ENCODE results near the gene FAM110C.
"Not testable (repeated sequence)": the region's sequence is repeated elsewhere in the genome, so short reads cannot be mapped to it uniquely, and the experiment has no call there.

The FAM110C gene

DNA sequence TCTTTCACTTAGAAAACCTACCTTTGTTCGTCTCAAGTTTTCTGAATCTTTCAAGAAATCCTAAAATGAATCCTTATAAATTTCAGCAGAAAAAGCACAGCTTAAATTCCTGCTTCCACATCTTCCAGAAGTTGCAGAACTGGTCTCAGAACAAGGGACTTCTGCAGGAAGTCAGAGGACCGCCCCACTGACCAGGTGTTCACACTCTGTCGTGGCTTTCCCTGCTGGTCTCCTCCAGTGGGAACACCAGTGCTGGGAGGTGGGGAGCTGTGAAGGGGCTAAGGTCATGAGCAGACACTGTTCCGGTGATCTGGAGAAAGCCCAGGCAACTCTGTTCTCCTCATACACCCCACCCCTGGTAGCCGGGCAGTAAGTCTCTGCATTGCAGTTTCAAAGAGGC lies 3.5 kb downstream of the FAM110C start:
- DNase-seq = no peak

DNA sequence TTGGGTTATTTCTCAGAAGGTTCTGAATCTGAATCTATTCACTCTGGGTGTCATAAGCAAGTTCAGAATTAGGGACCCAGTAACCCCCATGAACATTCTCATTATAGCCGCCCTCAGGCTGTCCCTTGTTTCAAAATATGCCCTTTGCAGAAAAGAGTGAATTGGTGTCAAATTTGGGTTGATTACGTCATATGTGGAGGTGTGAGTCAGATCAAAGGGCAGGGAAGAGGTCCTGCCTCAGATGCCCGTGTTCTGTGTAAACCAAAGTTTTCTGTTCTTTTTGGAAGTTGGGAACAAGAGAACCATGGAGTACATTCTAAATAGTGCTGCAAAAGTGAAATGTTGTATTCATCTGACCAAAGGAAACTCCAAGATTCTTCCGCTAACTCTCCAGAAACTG lies 5.8 kb downstream of the FAM110C start:
- no peak for DNase-seq

DNA sequence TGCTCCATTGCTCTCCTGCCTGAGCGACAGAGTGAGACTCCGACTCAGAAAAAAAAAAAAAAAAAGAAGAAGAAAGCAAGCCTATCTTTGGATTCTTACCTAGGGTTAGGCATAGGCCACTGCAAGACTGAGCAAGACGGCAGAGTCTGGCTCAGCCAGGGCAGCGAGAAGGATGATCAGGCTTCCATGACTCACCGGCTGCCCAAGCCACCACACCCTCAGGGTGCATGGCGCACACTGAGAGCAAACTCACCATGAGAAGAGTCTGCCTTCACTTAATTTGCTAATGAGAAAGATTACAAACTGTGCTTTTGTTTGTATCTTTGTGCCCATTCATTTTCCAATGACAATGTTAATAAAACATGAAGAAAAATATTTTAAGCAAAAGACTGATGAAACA lies 8.2 kb downstream of the FAM110C start:
- no peak for DNase-seq

DNA sequence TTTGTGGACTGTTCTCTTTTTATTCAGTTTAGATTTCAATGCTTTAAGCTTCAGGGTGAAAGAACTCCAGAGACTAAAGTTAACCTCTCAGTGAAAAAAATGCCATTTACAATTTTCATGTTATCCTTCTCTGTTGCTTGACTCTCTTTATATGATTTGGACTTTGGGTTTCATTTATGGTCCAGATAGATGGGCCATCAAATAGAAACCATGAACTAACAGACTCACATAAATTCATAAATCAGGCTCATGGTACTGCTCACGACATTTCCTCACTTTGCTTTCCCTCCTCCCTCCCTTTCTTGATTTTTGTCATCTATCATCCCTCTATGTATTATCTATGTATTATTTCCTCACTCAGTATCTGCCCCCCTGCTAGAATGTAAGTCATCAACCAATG lies 10.0 kb downstream of the FAM110C start:
- no peak for DNase-seq

DNA sequence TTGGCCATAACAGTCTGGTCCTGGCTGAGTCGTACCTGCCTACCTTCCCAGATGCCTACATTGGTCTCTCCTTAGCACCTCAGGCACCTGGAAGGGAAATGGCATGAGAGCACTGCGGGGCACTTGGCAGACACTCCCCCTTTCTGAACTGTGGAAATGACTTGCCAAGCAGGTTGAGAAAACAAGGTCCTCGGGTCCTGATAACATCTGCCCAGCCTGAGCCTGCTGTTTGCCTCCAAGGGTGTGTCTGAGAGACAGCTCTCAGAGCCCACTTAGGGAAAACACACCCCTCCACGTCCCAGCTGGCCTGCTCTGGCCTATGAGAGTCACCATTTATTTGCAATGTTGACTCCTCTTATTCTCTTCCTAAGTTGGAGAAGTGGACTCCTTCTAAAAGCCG lies 10.5 kb downstream of the FAM110C start:
- no peak for DNase-seq

DNA sequence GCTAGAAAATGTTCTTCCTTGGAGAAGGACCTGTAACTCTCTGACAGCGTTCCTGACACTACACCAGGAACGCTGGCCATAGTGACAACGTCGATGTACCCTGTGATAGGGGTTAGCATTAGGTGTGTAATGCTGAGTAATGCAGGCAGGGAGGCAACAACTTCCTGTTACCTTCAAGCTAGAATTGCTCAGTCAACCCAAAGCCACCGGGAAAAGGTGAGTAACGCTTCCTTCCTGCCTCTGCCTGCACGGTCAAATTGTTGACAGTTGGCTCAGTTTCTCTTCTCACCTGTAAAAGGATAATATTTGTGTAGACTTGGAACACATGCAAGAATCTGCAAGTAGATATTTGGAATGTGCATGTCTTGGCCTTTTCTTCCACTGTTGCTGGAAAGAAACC lies 12.7 kb downstream of the FAM110C start:
- no peak for DNase-seq

DNA sequence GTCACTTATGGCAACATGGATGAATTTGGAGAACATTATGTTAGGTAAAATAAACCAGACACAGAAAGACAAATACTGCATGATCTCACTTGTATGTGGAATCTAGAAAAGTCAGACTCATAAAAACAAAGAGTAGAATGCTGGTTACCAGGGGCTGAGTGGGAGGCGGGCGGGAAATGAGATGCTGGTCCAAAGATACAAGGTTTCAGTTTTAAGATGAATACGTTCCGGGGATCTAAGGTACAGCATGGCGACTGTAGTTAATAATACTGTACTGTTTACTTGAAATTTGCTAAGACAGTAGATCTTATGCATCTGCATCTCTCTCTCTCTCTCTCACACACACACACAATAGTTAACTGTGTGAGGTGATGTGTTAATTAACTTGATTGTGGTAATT lies 14.2 kb downstream of the FAM110C start:
- DNase-seq = no peak

DNA sequence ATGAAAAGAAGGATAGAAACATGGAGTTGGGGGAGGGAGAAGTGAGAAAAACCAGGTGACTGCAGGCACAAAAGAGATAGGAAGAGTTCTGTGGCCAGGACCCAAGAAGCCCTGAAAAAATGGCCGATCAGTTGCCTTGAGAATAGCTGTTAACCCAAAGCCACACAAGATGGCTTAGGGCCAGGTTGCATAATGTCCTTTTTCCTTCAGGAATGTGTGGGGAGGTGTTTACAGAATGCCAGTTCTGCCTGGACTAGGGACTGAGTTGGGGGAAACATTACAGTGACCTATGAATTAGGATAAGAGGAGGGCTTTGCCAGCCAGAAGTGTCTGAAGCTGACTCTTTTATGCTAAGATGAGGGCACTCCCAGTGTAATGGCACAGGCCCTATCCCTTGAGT lies 17.1 kb downstream of the FAM110C start:
- no peak for DNase-seq

DNA sequence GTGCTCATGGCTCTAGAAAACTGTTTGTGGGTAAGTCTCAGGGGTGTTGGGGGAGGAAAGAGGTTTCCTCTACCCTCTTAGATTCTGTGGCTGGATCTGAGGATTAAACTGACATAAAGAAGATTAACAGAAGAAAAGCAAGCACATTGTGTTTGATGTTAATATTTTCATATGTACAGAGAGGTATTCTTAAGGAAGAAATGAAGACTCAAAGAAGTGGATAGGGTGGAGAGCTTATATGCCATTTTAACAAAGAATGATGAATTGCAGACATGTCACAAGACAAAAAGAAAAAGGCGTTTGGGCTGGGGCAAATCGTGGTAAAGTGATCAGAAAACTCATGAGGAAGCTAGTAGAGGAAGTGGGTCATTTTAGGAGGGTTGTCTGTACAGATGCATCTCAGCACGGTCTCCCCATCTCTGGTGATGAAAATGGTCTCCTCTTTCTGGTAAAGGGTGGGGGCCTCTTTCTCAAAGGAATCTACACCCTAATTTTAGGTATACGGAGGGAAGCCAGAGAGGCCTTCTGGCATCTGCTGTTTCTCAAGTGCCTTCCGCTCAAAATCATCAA lies 17.8 kb downstream of the FAM110C start:
- DNase-seq = no peak

DNA sequence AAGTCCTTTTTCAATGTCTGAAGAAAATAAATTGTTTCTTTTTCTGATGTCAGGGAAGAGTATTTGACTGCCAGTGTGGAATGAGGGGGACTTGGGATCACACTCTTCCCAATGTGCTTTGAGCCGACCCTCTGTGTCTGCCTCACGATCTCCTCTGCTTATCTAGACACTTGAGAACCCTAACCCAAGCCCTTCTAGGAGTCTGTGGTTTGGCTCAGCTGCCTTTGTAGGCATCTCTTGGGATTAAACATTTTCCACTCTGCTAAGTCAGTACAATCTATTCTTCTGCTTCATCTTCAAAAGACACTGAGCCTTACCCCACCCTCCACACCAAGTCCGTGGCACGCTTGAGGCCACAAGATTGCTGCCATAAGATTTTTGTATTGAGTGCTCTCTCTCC lies 19.4 kb downstream of the FAM110C start:
- no peak for DNase-seq

DNA sequence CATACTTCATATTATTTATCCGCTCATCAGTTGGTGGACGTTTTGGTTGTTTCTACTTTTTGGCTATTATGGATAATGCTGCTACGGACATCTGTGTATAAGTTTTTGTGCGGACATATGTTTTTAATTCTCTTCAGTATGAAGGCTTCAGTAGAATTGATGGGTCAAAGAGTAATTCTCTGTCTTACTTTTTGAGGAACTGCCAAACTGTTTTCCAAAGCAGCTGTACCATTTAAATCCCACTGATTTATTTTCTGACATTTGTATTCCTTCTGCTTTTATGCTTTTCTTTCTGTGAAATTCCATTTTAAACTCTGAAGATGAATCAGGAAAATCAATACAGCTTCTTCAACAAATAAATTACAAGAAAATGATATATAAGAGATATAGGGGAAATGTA lies 20.8 kb downstream of the FAM110C start:
- no peak for DNase-seq

DNA sequence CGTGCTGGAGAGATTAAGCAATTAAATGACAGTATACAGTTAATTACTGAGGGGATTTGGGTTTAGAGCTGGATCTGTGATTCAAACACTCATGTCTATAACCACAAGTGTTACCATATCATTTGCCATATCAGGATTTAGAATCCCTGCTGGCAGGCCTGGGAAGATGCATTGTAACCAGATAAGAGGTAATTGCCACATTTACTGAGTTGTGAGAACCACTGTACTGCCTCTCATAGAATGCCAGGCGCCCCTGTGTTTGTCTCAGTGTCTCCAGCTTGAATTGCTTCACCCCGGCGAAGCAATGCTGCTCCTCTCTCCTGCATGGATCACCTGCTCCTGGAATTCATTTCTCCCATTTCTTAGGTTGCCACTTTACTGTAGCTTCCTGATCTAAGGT lies 21.7 kb downstream of the FAM110C start:
- not testable (repeated sequence) for DNase-seq

DNA sequence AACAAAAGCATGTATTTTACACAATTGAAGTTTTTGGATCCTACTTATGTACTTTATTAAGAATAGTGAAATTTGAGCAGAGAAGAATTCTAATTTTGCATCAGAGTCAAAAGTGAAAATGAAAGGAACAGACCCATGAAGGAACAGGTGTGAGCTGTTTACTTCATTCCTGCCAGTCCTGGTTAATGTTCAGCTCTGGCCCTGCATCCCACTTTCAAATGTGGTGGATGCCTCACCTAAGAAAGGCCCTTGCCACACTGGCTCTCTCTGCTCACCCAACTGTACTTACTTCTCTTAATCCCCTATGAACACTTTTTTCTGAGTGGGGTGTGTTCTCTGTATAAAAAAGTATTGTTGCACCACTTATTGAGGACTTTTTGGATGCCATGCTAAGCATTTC lies 22.2 kb downstream of the FAM110C start:
- DNase-seq = no peak

DNA sequence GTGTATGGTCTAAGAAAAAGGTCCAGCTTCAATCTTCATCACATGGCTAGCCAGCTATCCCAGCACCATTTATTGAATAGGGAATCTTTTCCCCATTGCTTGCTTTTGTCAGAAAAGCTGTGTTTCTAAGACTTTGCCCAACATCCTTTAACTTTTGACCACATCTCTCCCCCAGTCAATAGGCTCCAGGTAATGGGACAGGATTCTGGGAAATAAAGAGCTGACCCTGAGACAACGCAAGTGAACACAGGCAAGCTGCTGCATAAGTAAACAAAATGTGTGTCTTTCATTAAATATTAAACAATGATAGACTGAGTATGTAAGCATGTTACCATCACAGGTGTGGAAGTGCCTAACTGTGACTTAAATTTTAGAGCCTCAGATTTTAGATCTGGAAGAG lies 23.0 kb downstream of the FAM110C start:
- no peak for DNase-seq

DNA sequence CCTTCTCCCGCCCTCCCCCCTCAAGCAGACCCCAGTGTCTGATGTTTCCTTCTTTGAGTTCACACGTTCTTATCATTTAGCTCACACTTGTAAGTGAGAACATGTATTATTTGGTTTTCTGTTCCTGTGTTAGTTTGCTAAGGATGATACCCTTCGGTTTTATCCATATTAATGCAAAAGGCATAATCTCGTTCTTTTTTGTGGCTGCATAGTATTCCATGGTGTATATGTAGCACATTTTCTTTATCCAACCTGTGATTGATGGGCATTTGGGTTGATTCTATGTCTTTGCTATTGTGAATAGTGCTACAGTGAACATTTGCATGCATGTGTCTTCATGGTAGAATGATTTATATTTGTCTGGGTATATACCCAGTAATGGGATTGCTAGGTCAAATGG lies 24.1 kb downstream of the FAM110C start:
- not testable (repeated sequence) for DNase-seq

DNA sequence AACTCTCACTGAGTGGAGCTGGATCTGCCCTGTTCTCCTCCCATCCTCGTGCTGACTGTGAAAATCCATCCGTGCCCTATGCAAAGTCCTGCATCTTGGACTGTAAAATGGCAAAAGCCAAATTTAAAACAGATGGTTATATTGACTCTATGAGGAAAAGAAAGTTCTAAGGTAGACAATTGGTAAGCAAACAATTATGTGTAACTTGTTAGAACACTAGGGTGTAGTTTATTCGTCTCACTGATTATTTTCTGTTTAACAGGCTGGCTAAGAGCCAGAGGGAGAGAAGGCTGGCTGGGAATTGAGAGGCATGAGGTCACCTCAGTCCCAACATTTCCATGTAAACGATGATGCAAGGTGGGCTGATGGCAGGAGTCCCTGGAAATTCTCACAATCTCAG lies 26.0 kb downstream of the FAM110C start:
- not testable (repeated sequence) for DNase-seq

DNA sequence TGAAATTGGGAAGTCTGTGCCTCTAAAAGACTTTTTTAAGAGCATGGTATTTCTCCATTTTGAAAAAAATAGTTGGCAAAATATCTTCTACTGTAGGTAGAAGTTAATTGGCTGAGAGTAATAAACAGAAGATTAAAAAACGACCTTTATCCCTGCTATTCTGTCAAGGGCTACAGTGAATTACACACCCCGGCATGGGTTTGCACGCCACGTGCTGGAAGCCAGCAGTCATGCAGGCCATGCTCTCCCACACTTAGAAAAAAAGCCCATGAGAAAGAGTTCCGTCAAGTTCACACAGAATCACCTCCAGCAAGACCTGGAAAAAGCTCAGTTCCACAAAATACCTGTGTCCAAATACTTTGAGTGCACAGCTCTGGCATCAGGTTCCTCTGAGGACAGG lies 26.8 kb downstream of the FAM110C start:
- DNase-seq = no peak

DNA sequence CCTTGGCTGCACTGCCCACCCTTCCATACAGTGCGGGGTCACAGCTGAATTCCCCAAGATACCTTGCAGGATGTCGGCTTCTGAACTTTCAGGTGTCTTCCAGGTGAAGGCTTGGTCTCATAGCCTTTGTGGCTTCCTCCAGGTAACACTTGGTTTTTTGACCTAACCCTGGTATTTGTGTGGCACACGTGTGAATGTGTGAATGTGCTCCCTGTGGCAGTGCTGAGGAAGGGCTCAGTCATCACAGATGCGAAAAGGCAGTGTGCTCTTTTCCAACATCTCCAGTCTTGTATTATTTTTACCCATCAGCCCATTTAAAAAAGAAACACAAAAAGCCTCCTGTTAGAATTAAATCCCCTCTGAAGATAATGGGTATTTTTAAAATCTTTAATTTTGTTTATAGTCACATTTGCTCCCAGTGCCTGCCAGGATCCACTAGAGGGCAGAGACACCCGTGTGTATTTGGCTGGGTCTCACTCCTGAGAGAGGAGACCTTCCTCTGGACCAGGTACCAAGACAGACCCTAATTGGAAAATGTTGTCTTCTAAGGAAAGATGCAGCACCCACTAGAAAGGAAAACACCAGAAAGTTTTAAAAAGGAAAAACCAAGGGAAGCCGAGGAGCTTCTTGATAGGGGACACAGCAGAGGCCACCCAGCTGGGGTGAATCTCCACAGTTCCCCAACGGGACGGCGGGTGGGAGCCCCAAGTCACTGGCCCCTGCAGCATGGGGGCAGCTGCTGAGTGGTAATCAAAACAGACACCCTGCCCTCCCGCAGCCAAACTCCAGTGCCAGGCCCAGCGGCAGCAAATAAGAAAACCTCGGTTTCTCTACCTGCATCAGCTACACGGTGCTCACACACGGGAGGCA lies 27.7 kb downstream of the FAM110C start:
- no peak for DNase-seq

DNA sequence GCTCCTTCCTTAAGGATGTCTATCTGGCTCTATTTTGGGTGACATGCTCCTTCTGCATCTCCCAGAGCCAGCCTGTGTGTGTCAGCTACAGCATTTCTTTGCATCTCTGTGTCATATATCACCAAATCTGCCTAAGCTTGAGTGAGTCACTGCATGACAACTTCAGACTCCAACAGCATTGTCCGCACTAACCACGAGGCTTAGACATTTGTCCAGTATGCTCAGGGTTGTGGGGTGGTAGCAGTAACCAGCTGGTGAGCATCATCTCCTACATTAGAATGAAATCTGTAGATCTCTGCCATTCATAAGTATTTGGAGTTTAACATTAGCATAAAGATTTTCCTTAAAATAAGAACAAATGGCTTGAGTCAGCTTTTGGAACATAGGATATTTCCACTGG lies 30.4 kb downstream of the FAM110C start:
- DNase-seq = not testable (repeated sequence)

DNA sequence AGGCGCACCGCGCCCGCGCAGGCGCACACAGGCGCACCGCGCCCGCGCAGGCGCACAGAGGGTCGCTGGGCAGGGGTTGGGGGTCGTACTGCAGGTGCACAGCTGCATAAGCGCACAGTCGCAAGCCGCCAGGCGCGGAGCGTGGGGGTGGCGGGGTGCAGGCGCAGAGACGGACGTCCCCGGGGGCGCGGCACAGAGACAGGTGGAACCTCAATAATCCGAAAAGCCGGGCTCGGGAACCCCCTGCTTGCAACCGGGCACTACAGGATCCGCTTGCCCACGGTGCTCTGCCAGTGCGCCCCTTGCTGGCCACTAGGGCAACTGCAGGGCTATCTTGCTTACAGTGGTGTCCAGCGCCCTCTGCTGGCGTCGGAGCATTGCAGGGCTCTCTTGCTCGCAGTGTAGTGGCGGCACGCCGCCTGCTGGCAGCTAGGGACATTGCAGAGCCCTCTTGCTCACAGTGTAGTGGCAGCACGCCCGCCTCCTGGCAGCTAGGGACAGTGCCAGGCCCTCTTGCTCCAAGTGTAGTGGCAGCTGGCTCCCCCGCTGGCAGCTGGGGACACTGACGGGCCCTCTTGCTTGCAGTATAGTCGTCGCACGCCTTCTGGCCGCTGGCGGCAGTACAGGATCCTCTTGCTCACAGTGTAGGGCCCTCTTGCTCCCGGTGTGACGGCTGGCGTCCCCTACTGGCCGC lies 34.9 kb downstream of the FAM110C start:
- DNase-seq = no peak

DNA sequence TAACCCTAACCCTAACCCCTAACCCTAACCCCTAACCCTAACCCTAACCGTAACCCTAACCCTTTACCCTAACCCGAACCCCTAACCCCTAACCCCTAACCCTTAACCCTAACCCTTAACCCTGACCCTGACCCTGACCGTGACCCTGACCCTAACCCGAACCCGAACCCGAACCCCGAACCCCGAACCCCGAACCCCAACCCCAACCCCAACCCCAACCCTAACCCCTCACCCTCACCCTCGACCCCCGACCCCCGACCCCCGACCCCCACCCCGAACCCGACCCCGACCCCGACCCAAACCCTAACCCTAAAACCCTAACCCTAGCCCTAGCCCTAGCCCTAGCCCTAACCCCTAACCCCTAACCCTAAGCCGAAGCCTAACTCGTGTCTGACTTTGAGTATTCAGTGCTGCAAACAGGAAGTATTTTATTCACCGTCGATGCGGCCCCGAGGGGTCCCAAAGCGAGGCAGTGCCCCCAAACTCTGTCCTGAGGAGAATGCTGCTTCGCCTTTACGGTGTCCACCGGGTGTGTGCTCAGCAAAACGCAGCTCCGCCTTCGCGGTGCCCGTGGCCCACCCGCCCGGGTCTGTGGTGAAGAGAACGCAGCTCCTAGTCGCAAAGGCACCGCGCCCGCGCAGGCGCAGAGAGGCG lies 36.0 kb downstream of the FAM110C start:
- DNase-seq = no peak

All from bone marrow (tissue), 2 donors.